WTC11 (cell line): ENCODE data around the gene KLK1. TPM values are rescaled to one million over a fixed set of nuclear protein-coding genes. Genes with fewer than 3 reads are reported as not detected.
A peak's percentile ranks its signal among the peaks of the same experiment; 100 is the strongest.
"Not testable (repeated sequence)": the region's sequence is repeated elsewhere in the genome, so short reads cannot be mapped to it uniquely, and the experiment has no call there.

ENCODE experiments used
- ATAC-seq: fragments of 200-7000 bp; cut with Tn5 transposase; 2 replicates; pipeline ENCODE4 v1.10.0; 2021; ENCODE audit warnings: mild to moderate bottlenecking, moderate library complexity
- CTCF ChIA-PET: fragments of 300-600 bp; sonication (Branson Sonifier 250); formaldehyde crosslinking; loops from one replicate; lab custom pipeline; 2021; ENCODE audit warnings: antibody characterized with exemption; lab: Charles Lee
- POLR2A ChIA-PET: fragments of 350-600 bp; sonication (Branson Sonifier 250); formaldehyde crosslinking; loops from one replicate; lab custom pipeline; 2021; ENCODE audit warnings: antibody characterized with exemption; lab: Charles Lee
- DNase-seq: peaks from one replicate; pipeline ENCODE4 v3.0.0; 2021; ENCODE audit warnings: low spot score
- H3K27ac Mint-ChIP-seq: 2 replicates; pipeline ENCODE4 v1.8.0; 2021; ENCODE audit warnings: mixed read lengths
- H3K27me3 Mint-ChIP-seq: 2 replicates; pipeline ENCODE4 v1.8.0; 2021; ENCODE audit warnings: low read depth, mild to moderate bottlenecking, moderate library complexity, mixed read lengths
- H3K36me3 Mint-ChIP-seq: 2 replicates; pipeline ENCODE4 v1.8.0; 2021; ENCODE audit warnings: mixed read lengths
- H3K4me1 Mint-ChIP-seq: 2 replicates; pipeline ENCODE4 v1.8.0; 2022; ENCODE audit warnings: mixed read lengths
- H3K4me3 Mint-ChIP-seq: 2 replicates; pipeline ENCODE4 v1.8.0; 2021; ENCODE audit warnings: mild to moderate bottlenecking, moderate library complexity, mixed read lengths
- H3K9me3 Mint-ChIP-seq: 2 replicates; pipeline ENCODE4 v1.8.0; 2021; ENCODE audit warnings: mixed read lengths
- ARID4B ChIP-seq: sonication (generic); formaldehyde crosslinking; IDR thresholded peaks from 2 replicates; pipeline ENCODE4 v1.8.0; 2023; ENCODE audit warnings: missing genetic modification reagents, mild to moderate bottlenecking, borderline replicate concordance
- ELF4 ChIP-seq: sonication (generic); formaldehyde crosslinking; IDR thresholded peaks from 2 replicates; pipeline ENCODE4 v1.8.1; 2022; ENCODE audit warnings: low read depth, mild to moderate bottlenecking, moderate library complexity, missing genetic modification reagents
- EMX1 ChIP-seq: fragments of 250-450 bp; sonication (Bioruptor Pico); IDR thresholded peaks from 2 replicates; pipeline ENCODE4 v1.8.0; 2021; ENCODE audit warnings: mild to moderate bottlenecking
- FOXP4 ChIP-seq: sonication (generic); formaldehyde crosslinking; IDR thresholded peaks from 2 replicates; pipeline ENCODE4 v1.8.0; 2022; ENCODE audit warnings: mild to moderate bottlenecking, missing genetic modification reagents
- JUN ChIP-seq: sonication (generic); formaldehyde crosslinking; IDR thresholded peaks from 2 replicates; pipeline ENCODE4 v1.8.0; 2023; ENCODE audit warnings: mild to moderate bottlenecking, missing genetic modification reagents
- MYBL2 ChIP-seq: sonication (generic); formaldehyde crosslinking; IDR thresholded peaks from 2 replicates; pipeline ENCODE4 v1.8.1; 2023; ENCODE audit warnings: mild to moderate bottlenecking, moderate library complexity, missing genetic modification reagents
- NFYB ChIP-seq: sonication (generic); formaldehyde crosslinking; conservative IDR thresholded peaks from 2 replicates; pipeline ENCODE4 v1.8.0; 2022; ENCODE audit warnings: low read depth, missing genetic modification reagents
- NR1H2 ChIP-seq: sonication (generic); formaldehyde crosslinking; IDR thresholded peaks from 2 replicates; pipeline ENCODE4 v1.9.0; 2021; ENCODE audit warnings: mild to moderate bottlenecking, moderate library complexity, missing genetic modification reagents
- PRDM15 ChIP-seq: sonication (generic); formaldehyde crosslinking; IDR thresholded peaks from 2 replicates; pipeline ENCODE4 v1.8.0; 2022; ENCODE audit warnings: missing genetic modification reagents
- SMAD4 ChIP-seq: sonication (generic); formaldehyde crosslinking; IDR thresholded peaks from 2 replicates; pipeline ENCODE4 v1.8.0; 2022; ENCODE audit warnings: mild to moderate bottlenecking, missing genetic modification reagents
- STAT6 ChIP-seq: sonication (generic); formaldehyde crosslinking; conservative IDR thresholded peaks from 2 replicates; pipeline ENCODE4 v1.8.1; 2023; ENCODE audit warnings: mild to moderate bottlenecking, low read depth, missing genetic modification reagents, moderate library complexity
- USF2 ChIP-seq: sonication (generic); formaldehyde crosslinking; IDR thresholded peaks from 2 replicates; pipeline ENCODE4 v1.8.1; 2023; ENCODE audit warnings: mild to moderate bottlenecking, missing genetic modification reagents, moderate library complexity
- ZNF263 ChIP-seq: sonication (generic); formaldehyde crosslinking; IDR thresholded peaks from 2 replicates; pipeline ENCODE4 v1.8.1; 2022; ENCODE audit warnings: low read depth, mild to moderate bottlenecking, moderate library complexity, missing genetic modification reagents
- ZNF317 ChIP-seq: sonication (generic); formaldehyde crosslinking; IDR thresholded peaks from 2 replicates; pipeline ENCODE4 v1.8.1; 2023; ENCODE audit warnings: low read depth, mild to moderate bottlenecking, moderate library complexity, missing genetic modification reagents, borderline replicate concordance
- ZNF425 ChIP-seq: fragments of 250-450 bp; sonication (Bioruptor Pico); conservative IDR thresholded peaks from 2 replicates; pipeline ENCODE4 v1.9.0; 2021; ENCODE audit warnings: mild to moderate bottlenecking
- total RNA-seq: library from RNA; stranded (reverse); gene quantifications from 3 replicates; pipeline ENCODE4 v1.2.3, GENCODE V29; 2021

The KLK1 gene
- total RNA-seq, 1 experiment from 2014 or later, result 3.9 TPM

GRCh38 chr19:50812474-50812873 is 11.1 kb downstream of the KLK1 start:
- Mint-ChIP-seq H3K9me3 (peaks cover 25% of the 10 kb centered on the region), H3K4me3 (no peak overlapping the region), H3K27me3 (peaks cover 79% of the 10 kb centered on the region)
- CTCF ChIA-PET, result interaction anchor here (0.5 kb wide), 1 partner anchor 491 kb away, joined by 3 read pairs; no protein-coding TSS in a partner anchor
- DNase-seq, result no peak
- no peak for TF ChIP-seq JUN (CRISPR knock-in tag)
- no peak for TF ChIP-seq STAT6 (CRISPR knock-in tag)
- no peak for TF ChIP-seq USF2 (CRISPR knock-in tag)
- no peak for TF ChIP-seq NR1H2 (CRISPR knock-in tag)
- no peak for TF ChIP-seq SMAD4
- TF ChIP-seq, all 79 proteins: peak for 0
- Mint-ChIP-seq H3K4me1 (peaks cover 2% of the 10 kb centered on the region), H3K36me3 (no peaks in the 10 kb centered on the region; the same call in 1 of the 2 replicates), H3K27ac (no peak overlapping the region)
- POLR2A ChIA-PET, result no interaction called here
- ATAC-seq, result no peak

- TF ChIP-seq ZNF263, result peak; percentile 45; the same call in 1 of the 2 replicates
- POLR2A ChIA-PET, H3K36me3 Mint-ChIP-seq, H3K4me1 Mint-ChIP-seq, CTCF ChIA-PET, H3K4me3 Mint-ChIP-seq, ATAC-seq, DNase-seq, H3K27ac Mint-ChIP-seq: not testable (repeated sequence)
- Mint-ChIP-seq H3K9me3 (peaks cover 25% of the 10 kb centered on the region), H3K27me3 (peaks cover 80% of the 10 kb centered on the region)
These were observed 11.9 kb downstream of the KLK1 start for GRCh38 chr19:50811622-50812238.

- POLR2A ChIA-PET, result no interaction called here
- no peak overlapping the region for H3K27ac Mint-ChIP-seq
- DNase-seq (no peak), ATAC-seq (no peak)
- H3K4me3 Mint-ChIP-seq, result no peak overlapping the region
- H3K9me3 Mint-ChIP-seq, result peaks cover 11% of the 10 kb centered on the region
- CTCF ChIA-PET, result no interaction called here
- peaks cover 6% of the 10 kb centered on the region for H3K36me3 Mint-ChIP-seq
- H3K4me1 Mint-ChIP-seq, result no peaks in the 10 kb centered on the region
- H3K27me3 Mint-ChIP-seq, result peaks cover 54% of the 10 kb centered on the region
- TF ChIP-seq ELF4 (CRISPR knock-in tag) (no peak), NFYB (no peak), PRDM15 (no peak), MYBL2 (CRISPR knock-in tag) (no peak), FOXP4 (CRISPR knock-in tag) (no peak), ZNF317 (CRISPR knock-in tag) (no peak), ZNF425 (no peak), EMX1 (no peak), ARID4B (CRISPR knock-in tag) (no peak)
These were observed 14.7 kb downstream of the KLK1 start for GRCh38 chr19:50808856-50809255.
